Right renal cortex interstitium (tissue), 3 donors: Measurements from ENCODE around the gene GRIPAP1. TPM values are rescaled to one million over a fixed set of nuclear protein-coding genes. Genes with fewer than 3 reads are reported as not detected.

Experiments used
- DNase-seq, 3 donors: peaks; one replicate each; pipeline ENCODE4 v3.0.0-alpha.2; 2013; ENCODE audit warnings: low read depth in 3 of 3, low spot score in 2 of 3
- polyA plus RNA-seq, 3 donors: library from polyadenylated mRNA; unstranded; fragments of 120-200 nt; gene quantifications; one replicate each; pipeline ENCODE4 v1.2.1, GENCODE V29; 2013; ENCODE audit not compliant: insufficient read length in 3 of 3

Gene GRIPAP1, protein sequence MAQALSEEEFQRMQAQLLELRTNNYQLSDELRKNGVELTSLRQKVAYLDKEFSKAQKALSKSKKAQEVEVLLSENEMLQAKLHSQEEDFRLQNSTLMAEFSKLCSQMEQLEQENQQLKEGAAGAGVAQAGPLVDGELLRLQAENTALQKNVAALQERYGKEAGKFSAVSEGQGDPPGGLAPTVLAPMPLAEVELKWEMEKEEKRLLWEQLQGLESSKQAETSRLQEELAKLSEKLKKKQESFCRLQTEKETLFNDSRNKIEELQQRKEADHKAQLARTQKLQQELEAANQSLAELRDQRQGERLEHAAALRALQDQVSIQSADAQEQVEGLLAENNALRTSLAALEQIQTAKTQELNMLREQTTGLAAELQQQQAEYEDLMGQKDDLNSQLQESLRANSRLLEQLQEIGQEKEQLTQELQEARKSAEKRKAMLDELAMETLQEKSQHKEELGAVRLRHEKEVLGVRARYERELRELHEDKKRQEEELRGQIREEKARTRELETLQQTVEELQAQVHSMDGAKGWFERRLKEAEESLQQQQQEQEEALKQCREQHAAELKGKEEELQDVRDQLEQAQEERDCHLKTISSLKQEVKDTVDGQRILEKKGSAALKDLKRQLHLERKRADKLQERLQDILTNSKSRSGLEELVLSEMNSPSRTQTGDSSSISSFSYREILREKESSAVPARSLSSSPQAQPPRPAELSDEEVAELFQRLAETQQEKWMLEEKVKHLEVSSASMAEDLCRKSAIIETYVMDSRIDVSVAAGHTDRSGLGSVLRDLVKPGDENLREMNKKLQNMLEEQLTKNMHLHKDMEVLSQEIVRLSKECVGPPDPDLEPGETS
- 10 to 100 TPM; 40.6 to 50.6 (median 45.8) TPM for polyA plus RNA-seq

DNA sequence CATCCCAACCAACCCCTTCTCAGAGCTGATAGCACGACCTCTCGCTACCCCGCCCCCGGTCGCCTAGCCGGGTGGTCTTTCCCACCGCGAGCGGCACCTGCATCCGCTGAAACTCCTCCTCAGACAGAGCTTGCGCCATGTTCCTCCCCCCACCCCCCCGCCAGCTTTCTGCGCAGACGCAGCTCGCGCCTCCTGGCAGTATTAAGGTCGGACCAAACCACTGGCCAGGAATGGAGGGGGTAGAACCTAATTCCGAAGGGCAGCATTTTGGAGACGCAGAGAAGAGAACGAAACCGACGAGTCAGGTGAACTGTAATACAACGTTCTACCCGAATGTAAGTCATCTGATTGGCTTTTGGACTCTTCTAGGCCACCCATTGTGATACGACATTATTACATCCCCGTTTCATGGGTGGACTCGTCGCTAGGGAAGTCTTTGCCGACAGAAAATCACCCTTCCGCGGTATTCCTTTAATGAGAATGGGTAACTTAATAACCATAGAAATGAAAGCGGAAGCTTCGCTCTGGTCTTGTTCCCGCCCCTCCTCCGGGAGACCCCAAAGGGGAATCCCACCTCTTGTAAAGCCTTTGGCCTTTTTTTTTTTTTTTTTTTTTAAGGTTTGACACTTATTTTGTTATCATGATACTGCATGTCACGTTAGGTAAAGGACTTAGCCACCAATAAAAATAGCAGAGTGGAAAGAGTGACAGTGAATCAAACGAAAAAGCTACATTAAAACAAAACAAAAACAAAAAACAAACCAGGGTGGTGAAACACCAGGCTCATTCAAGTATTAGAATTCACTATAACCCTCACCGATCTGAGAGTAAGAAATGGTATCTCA, at the start of gene GRIPAP1:
TSS of gene GRIPAP1 (minus strand) at position 174 of the 845 bp plus-strand sequence. CDS start at position 139, 35 bp downstream.
- peak; percentile 71 to 84 (median 76) for DNase-seq

DNA sequence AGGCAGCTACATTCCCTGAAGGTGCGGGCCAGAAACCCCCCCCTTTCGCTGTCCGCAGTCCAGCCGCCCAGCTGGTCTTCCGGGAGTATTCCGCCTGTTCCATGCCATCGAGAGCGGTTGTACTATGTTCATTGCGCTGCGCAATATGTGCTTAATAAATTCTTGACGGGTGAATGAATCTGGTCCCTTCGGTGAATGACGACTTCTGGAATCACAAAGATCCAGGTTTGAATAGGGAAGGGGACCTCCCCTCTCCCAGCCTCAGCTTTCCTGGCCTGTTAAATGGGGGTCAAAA, 41.9 kb upstream of the GRIPAP1 start:
- DNase-seq: no peak

GRCh38 chrX:49043220-49043986, 41.3 kb upstream of the GRIPAP1 start, which contains the start of gene TFE3:
TSS of gene TFE3 (minus strand) at chrX:49043357. CDS start at chrX:49043226, 131 bp downstream.
- peak; percentile 90 to 92 (median 92) for DNase-seq

DNA sequence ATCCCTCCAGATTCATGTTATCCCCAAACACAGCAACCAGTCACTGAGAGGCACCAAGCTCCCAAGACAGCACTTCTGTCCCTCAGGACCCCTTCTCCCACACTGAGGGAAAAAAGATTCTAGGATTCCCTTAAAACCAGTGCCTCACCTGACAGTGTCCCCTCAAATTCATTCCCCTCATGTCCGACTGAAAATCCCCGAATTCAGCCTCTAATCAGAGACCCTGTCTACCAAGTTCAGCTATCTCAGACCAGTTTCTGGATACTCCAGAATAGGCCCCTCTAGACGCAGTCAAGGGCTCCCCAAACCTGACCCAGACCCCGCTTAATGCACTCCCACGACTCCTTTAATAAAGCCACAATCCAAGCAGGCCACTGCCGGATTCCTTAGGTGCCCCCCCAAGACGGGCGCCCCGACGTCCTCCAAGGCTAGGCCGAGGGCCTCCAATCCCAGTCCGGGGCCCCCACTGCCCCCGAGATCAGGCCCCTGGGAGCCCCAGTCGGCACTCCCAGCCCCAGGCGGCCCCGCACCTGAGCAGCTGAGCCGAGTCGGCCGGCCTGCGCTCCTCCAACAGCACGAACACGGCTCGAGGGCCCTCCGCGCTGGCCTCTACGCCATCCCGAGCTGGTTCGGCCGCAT, 40.6 kb upstream of the GRIPAP1 start:
- DNase-seq: no peak

- DNase-seq: no peak
These were observed 39.9 kb upstream of the GRIPAP1 start for GRCh38 chrX:49041744-49042580.

GRCh38 chrX:49040376-49040955, 38.4 kb upstream of the GRIPAP1 start:
- DNase-seq: no peak

GRCh38 chrX:49039598-49040375, 37.7 kb upstream of the GRIPAP1 start:
- DNase-seq: no peak

- no peak for DNase-seq
These were observed 35.9 kb upstream of the GRIPAP1 start for GRCh38 chrX:49037883-49038475.

DNA sequence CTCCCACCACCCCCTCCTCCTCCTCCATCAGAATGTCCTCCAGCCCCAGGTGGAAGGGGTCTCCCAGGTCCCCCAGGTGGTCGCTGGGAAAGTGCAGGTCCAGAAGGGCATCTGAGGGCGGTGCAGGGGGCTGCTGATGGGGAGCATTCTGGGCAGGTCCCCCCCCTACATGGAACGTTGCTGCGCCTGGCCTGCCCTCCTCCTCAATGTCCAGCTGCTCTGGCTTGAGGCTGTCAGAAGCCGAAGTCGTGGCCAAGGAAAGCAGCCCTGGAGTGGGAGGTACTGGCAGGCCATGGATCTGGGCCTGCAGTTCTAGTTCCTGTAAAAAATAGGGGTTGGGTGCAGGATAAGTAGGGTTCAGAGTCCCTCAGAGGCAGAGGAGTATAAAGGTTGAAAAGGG, 28.2 kb upstream of the GRIPAP1 start:
- DNase-seq: no peak

DNA sequence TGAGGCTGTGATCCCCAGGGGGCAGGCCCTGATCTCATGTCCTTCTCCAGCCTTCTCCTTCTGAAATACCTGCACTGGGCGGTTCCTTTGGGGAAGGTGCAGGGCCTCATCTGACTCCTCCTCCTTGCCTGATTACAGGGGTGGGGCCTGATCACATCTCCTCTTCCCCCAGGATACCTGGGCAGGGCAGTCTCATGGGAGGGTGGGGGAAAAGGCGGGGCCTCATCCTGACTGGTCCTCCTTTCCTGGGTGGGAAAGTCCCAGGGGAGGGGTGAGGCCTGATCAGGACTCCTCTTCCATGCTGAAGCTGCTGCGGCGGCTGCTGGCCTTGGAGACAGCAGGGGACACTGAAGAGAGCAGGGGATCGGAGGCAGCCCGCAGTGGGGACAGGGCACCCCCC, 27.8 kb upstream of the GRIPAP1 start:
- DNase-seq: no peak

DNA sequence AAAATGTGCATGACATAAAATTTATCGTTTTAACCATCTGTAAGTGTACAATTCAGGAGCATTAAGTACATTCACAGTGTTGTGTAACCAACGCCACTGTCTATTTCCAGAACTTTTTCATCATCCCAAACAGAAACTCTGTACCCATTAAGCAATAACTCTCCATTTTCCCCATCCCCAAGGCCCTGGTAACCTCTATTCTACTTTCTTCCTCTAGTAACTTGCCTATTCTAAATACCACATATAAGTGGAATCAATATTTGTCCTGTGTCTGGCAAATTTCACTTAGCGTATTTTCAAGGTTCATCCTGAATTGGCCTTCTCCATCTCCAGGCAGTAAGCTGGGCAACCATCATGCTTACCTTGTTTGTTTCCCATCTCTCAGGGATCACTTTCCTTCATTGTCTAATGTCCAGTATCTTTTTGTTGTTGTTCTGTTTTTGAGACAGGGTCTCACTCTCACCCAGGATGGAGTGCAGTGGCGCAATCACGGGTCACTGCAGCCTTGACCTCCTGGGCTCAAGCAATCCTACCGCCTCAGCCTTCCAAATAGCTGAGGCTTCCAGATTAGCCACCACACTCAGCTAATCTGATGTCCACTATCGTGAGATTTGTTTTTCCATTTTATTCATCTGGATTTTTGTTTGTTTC, 17.7 kb upstream of the GRIPAP1 start:
- no peak for DNase-seq

DNA sequence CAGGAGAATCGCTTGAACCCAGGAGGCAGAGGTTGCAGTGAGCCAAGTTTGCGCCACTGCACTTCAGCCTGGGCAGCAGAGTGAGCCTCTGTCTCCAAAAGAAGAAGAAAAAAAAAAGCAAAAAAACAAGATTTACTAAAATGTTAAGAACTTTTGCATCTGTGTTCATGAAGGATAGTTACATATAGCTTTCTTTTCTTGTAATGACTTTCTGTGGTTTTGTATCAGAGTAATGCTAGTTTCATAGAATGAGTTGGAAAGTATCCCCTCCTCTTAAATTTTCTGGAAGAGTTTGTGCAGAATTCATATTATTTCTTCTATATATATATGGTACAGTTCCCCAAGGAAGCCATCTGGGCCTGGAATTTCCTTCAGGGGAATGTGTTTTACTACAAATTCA, 17.0 kb upstream of the GRIPAP1 start:
- no peak for DNase-seq

- no peak for DNase-seq
These were observed 1.6 kb upstream of the GRIPAP1 start for GRCh38 chrX:49003696-49004095.

- peak in 2 of 3 donors; percentile 1 to 8 for DNase-seq
These were observed 458 bp downstream of the GRIPAP1 start for GRCh38 chrX:49001521-49002090.

DNA sequence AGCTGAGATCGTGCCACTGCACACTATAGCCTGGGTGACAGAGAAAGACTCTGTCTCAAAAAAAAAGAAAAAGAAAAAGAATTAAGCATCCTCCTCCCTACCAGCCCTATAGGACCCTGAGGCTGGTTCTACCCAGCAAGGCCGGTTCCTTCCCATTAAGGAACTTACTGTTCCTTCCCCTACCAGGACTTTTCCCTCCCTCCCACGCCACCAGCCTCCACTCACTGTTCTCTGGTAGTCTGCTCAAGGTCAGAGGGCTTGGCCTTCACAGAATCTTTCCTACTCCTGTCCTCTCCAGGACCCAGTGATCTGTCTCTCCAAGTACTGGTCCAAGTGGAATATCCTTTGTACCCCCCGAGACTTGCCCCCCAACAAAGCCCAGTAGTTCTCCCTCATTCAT, 1.4 kb downstream of the GRIPAP1 start:
- DNase-seq: no peak

DNA sequence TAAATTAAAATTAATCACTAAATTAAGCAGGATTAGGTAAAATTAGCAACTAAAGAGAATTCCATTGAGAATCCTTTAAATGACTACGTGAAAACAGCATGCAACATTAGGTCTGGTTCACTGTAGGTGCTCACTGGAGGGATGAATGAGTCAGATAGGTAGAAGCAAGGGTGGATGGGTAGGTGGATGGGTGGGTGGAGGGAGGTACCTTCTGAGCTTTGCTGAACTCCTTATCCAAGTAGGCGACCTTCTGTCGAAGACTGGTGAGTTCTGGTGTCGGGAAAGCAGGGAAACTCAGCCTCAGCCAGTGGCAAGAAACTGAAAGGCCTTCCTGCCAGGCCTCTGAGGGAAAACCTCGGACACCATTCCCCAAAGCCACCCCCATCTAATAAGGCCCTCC, 3.0 kb downstream of the GRIPAP1 start:
- no peak for DNase-seq
